Liver (tissue), 9 donors: ENCODE results near the gene CLCNKB. TPM values are rescaled to one million over a fixed set of nuclear protein-coding genes. Genes with fewer than 3 reads are reported as not detected.
"Not testable (repeated sequence)": the region's sequence is repeated elsewhere in the genome, so short reads cannot be mapped to it uniquely, and the experiment has no call there.

Experiments
- DNase-seq: peaks from one replicate; pipeline ENCODE4 v3.0.0-alpha.2; 2017; ENCODE audit warnings: low spot score
- H3K27ac ChIP-seq, 2 donors: one replicate each; pipeline ENCODE4 v1.7.0; 2013; ENCODE audit warnings: inconsistent platforms in 2 of 2, low read length in 2 of 2, control low read depth in 1 of 2, low read depth in 1 of 2, mild to moderate bottlenecking in 1 of 2
- H3K27me3 ChIP-seq, 4 donors: one replicate each; pipeline versions ENCODE4 v1.6.1 to v1.7.0; 2013; ENCODE audit warnings: low read length in 3 of 4, inconsistent platforms in 1 of 4, mild to moderate bottlenecking in 1 of 4, moderate library complexity in 1 of 4; ENCODE audit not compliant: control insufficient read depth in 4 of 4, insufficient read depth in 4 of 4
- H3K36me3 ChIP-seq, 4 donors: one replicate each; pipeline versions ENCODE4 v1.6.1 to v1.7.0; 2013; ENCODE audit warnings: low read length in 3 of 4, mild to moderate bottlenecking in 3 of 4, low read depth in 1 of 4, moderate library complexity in 1 of 4; ENCODE audit not compliant: control insufficient read depth in 4 of 4, insufficient read depth in 3 of 4
- H3K4me1 ChIP-seq, 4 donors: one replicate each; pipeline versions ENCODE4 v1.6.1 to v1.7.0; 2013; ENCODE audit warnings: low read length in 3 of 4, mild to moderate bottlenecking in 3 of 4, moderate library complexity in 1 of 4; ENCODE audit not compliant: control insufficient read depth in 4 of 4, insufficient read depth in 4 of 4
- H3K4me3 ChIP-seq, 3 donors: one replicate each; pipeline versions ENCODE4 v1.6.1 to v1.7.0; 2013; ENCODE audit warnings: low read length in 3 of 3, control low read depth in 1 of 3, low read depth in 1 of 3, mild to moderate bottlenecking in 1 of 3
- H3K9ac ChIP-seq, 2 donors: one replicate each; pipeline ENCODE4 v1.7.0; 2013; ENCODE audit warnings: low read length in 2 of 2, mild to moderate bottlenecking in 2 of 2, moderate library complexity in 2 of 2, control low read depth in 1 of 2, low read depth in 1 of 2
- H3K9me3 ChIP-seq, 4 donors: one replicate each; pipeline versions ENCODE4 v1.6.1 to v1.7.0; 2013; ENCODE audit warnings: low read length in 3 of 4; ENCODE audit not compliant: control insufficient read depth in 4 of 4
- ATF3 ChIP-seq: IDR thresholded peaks from 2 replicates; pipeline ENCODE4 v1.6.1; 2016; ENCODE audit warnings: antibody characterized with exemption
- CTCF ChIP-seq: fragments of 150-350 bp; IDR thresholded peaks from 2 replicates; pipeline ENCODE4 v1.5.1; 2017; ENCODE audit warnings: improper control_type of control experiment, low read depth, low read length; ENCODE audit not compliant: missing input control
- EGR1 ChIP-seq, 2 donors: IDR thresholded peaks; 2 replicates each; pipeline ENCODE4 v1.6.1; 2016 to 2018; ENCODE audit warnings: antibody characterized with exemption in 2 of 2, low read depth in 2 of 2
- FOXA1 ChIP-seq: IDR thresholded peaks from 2 replicates; pipeline ENCODE4 v1.6.1; 2016; ENCODE audit warnings: antibody characterized with exemption
- FOXA2 ChIP-seq: IDR thresholded peaks from 2 replicates; pipeline ENCODE4 v1.6.1; 2016; ENCODE audit warnings: antibody characterized with exemption
- GABPA ChIP-seq, 2 donors: IDR thresholded peaks in 1 of 2; conservative IDR thresholded peaks in 1 of 2; 2 replicates each; pipeline ENCODE4 v1.6.1; 2016; ENCODE audit warnings: antibody characterized with exemption in 2 of 2, mild to moderate bottlenecking in 1 of 2, moderate library complexity in 1 of 2
- HNF4A ChIP-seq, 2 donors: conservative IDR thresholded peaks; 2 replicates each; pipeline ENCODE4 v1.6.1; 2016; ENCODE audit warnings: antibody characterized with exemption in 2 of 2, mild to moderate bottlenecking in 2 of 2
- HNF4G ChIP-seq: IDR thresholded peaks from 2 replicates; pipeline ENCODE4 v1.6.1; 2016; ENCODE audit warnings: antibody characterized with exemption
- JUND ChIP-seq, 2 donors: IDR thresholded peaks; 2 replicates each; pipeline ENCODE4 v1.6.1; 2016; ENCODE audit warnings: antibody characterized with exemption in 2 of 2
- MAX ChIP-seq: IDR thresholded peaks from 2 replicates; pipeline ENCODE4 v1.6.1; 2016; ENCODE audit warnings: antibody characterized with exemption
- NR2F2 ChIP-seq: IDR thresholded peaks from 2 replicates; pipeline ENCODE4 v1.6.1; 2016; ENCODE audit warnings: antibody characterized with exemption
- RAD21 ChIP-seq, 2 donors: IDR thresholded peaks; 2 replicates each; pipeline ENCODE4 v1.6.1; 2016; ENCODE audit warnings: antibody characterized with exemption in 2 of 2, mild to moderate bottlenecking in 2 of 2
- RXRA ChIP-seq, 2 donors: IDR thresholded peaks; 2 replicates each; pipeline ENCODE4 v1.6.1; 2017 to 2018; ENCODE audit warnings: antibody characterized with exemption in 2 of 2, mild to moderate bottlenecking in 1 of 2
- SP1 ChIP-seq: IDR thresholded peaks from 2 replicates; pipeline ENCODE4 v1.6.1; 2018; ENCODE audit warnings: antibody characterized with exemption, mild to moderate bottlenecking
- TAF1 ChIP-seq: conservative IDR thresholded peaks from 2 replicates; pipeline ENCODE4 v1.6.1; 2016; ENCODE audit warnings: antibody characterized with exemption, mild to moderate bottlenecking
- YY1 ChIP-seq: IDR thresholded peaks from 2 replicates; pipeline ENCODE4 v1.6.1; 2016; ENCODE audit warnings: antibody characterized with exemption, mild to moderate bottlenecking
- ZBTB33 ChIP-seq: IDR thresholded peaks from 2 replicates; pipeline ENCODE4 v1.6.1; 2016; ENCODE audit warnings: antibody characterized with exemption
- WGBS: extraction: QIAGEN DNeasy Blood & Tissue Kit; methylation state at CpG from one replicate; pipeline ENCODE4 v1.1.7; 2013; 5-methylcytosine and 5-hydroxymethylcytosine counted together
- polyA plus RNA-seq, 2 donors: library from polyadenylated mRNA; stranded (reverse) in 1 of 2; unstranded in 1 of 2; fragments of 200-250 nt in 1 of 2; fragments of >200 nt in 1 of 2; fragmentation: Nextera tagmentation in 1 of 2; extraction: Ambion mirVana in 1 of 2; gene quantifications; one replicate each; pipeline versions ENCODE4 v1.2.1 to v1.2.3, GENCODE V29; 2013 to 2015
- total RNA-seq, 2 donors: library from RNA; depleted of rRNA; stranded (reverse); fragments of >200 nt; gene quantifications; one replicate each; pipeline ENCODE4 v1.2.3, GENCODE V29; 2014
- donor health status: healthy.
- donor health status: healthy.
- donor health status: healthy.
- donor health status: healthy.
- donor health status: healthy.

The CLCNKB gene
- total and polyA plus RNA-seq, 4 donors = not detected

GRCh38 chr1:16061266-16061665, 17.7 kb downstream of the CLCNKB start:
- H3K9me3 ChIP-seq = no peaks in the 10 kb centered on the region
- H3K9ac ChIP-seq = no peak overlapping the region
- no peaks in the 10 kb centered on the region for H3K27me3 ChIP-seq
- TF ChIP-seq RAD21 (IDR thresholded peaks at IDR 0.05) = no peak
- TF ChIP-seq FOXA1 = no peak
- TF ChIP-seq TAF1 = no peak
- no peak for TF ChIP-seq FOXA2
- no peak for TF ChIP-seq ATF3
- no peak for TF ChIP-seq CTCF
- TF ChIP-seq NR2F2 = no peak
- TF ChIP-seq HNF4A (conservative IDR thresholded peaks at IDR 0.05) = no peak
- no peak for TF ChIP-seq EGR1 (IDR thresholded peaks at IDR 0.05; ENCODE audit: low read depth in 2 of 2)
- no peaks in the 10 kb centered on the region for H3K36me3 ChIP-seq
- peaks cover 2 to 9% (median 5%) of the 10 kb centered on the region in 4 donors for H3K4me1 ChIP-seq
- no peak for DNase-seq
- WGBS = 85% methylated on average over 3 of the region's 3 CpGs
- no peak overlapping the region for H3K4me3 ChIP-seq
- H3K27ac ChIP-seq = no peak overlapping the region

GRCh38 chr1:16061989-16062686, 18.6 kb downstream of the CLCNKB start:
- 79% methylated on average over 18 of the region's 18 CpGs for WGBS

GRCh38 chr1:16062687-16063075, 19.1 kb downstream of the CLCNKB start:
- WGBS = 89% methylated on average over 9 of the region's 9 CpGs
- H3K4me1 ChIP-seq = peaks cover 3 to 14% (median 5%) of the 10 kb centered on the region in 4 donors
- H3K27me3 ChIP-seq, H3K4me3 ChIP-seq, DNase-seq, H3K9me3 ChIP-seq, H3K27ac ChIP-seq, H3K9ac ChIP-seq, H3K36me3 ChIP-seq: not testable (repeated sequence)

More at GRCh38 chr1:16061989-16062686, 18.6 kb downstream of the CLCNKB start:
- peaks cover 4 to 14% (median 5%) of the 10 kb centered on the region in 4 donors for H3K4me1 ChIP-seq
- H3K27ac ChIP-seq, DNase-seq, H3K36me3 ChIP-seq, H3K9ac ChIP-seq, H3K27me3 ChIP-seq, H3K9me3 ChIP-seq, H3K4me3 ChIP-seq: not testable (repeated sequence)

GRCh38 chr1:16063226-16063829, 19.7 kb downstream of the CLCNKB start:
- WGBS = 92% methylated on average over 15 of the region's 15 CpGs
- Histone ChIP-seq H3K9me3 (no peaks in the 10 kb centered on the region), H3K36me3 (no peaks in the 10 kb centered on the region), H3K9ac (no peak overlapping the region), H3K27ac (no peak overlapping the region), H3K4me1 (peaks cover 7 to 18% (median 11%) of the 10 kb centered on the region in 4 donors), H3K27me3 (no peaks in the 10 kb centered on the region), H3K4me3 (no peak overlapping the region)
- DNase-seq = no peak
- TF ChIP-seq FOXA2 = no peak
- TF ChIP-seq RAD21 (IDR thresholded peaks at IDR 0.05) = no peak
- TF ChIP-seq HNF4G = no peak
- no peak for TF ChIP-seq YY1
- TF ChIP-seq RXRA (IDR thresholded peaks at IDR 0.05) = no peak
- no peak for TF ChIP-seq ZBTB33
- no peak for TF ChIP-seq FOXA1
- no peak for TF ChIP-seq SP1
- no peak for TF ChIP-seq NR2F2
- no peak for TF ChIP-seq MAX
- TF ChIP-seq GABPA (IDR thresholded peaks at IDR 0.05 in 1 of 2, conservative IDR thresholded peaks at IDR 0.05 in 1 of 2) = no peak
- TF ChIP-seq JUND (IDR thresholded peaks at IDR 0.05) = no peak
